ENCODE results near the gene GYS1.

DNA sequence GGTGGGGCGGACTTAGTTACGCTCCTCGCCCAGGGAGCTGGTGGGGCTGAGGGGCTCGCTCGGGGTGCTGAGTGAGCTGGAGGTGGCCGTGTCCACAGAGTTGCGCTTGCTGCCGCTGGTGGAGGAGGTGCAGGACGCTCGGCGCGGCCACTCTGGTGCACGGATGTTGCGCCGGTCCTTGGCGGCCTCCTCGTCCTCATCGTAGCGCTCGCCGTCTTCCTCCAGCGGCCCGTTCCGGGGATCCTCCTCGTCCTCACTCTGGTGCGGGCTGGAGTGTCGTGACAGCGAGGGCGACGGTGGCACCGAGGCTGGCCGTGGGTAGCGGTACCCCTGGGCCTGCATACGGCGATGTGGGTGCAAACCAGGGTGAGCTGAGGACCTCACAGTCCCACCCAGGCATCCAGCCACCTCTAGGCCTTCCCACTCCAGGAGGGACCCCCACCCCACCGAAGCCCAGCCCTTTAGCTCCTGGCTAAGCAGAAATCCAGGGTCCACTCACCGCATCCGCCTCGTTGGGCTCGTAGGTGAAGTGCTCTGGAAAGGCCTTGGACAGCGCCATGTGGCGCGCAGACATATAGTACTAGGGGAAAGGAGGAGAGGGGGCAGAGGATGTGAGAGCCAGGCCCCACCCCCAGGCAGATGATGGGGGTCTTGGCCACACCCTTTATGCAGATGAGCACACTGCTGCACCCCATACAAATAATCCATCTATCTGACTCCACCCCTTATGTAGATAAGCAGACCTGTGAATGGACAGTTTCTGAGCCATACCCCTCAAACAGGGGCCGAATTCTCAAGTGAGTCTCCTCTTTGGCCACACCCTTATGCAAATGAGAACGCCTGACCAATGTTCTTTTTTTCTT lies 23.6 kb downstream of the GYS1 start:
- TF ChIP-seq SIN3A (IDR thresholded peaks at IDR 0.05; ENCODE audit: borderline replicate concordance, insufficient read depth, low read depth, low read length) (no peak), TCF7L2 (IDR thresholded peaks at IDR 0.05; ENCODE audit: low read depth, low read length) (no peak)
- TF ChIP-seq, protein P1, sequence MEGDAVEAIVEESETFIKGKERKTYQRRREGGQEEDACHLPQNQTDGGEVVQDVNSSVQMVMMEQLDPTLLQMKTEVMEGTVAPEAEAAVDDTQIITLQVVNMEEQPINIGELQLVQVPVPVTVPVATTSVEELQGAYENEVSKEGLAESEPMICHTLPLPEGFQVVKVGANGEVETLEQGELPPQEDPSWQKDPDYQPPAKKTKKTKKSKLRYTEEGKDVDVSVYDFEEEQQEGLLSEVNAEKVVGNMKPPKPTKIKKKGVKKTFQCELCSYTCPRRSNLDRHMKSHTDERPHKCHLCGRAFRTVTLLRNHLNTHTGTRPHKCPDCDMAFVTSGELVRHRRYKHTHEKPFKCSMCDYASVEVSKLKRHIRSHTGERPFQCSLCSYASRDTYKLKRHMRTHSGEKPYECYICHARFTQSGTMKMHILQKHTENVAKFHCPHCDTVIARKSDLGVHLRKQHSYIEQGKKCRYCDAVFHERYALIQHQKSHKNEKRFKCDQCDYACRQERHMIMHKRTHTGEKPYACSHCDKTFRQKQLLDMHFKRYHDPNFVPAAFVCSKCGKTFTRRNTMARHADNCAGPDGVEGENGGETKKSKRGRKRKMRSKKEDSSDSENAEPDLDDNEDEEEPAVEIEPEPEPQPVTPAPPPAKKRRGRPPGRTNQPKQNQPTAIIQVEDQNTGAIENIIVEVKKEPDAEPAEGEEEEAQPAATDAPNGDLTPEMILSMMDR (IDR thresholded peaks at IDR 0.05): no peak

Measured in Panc1 (cell line).